HCT116 (cell line): ENCODE data around the gene GGNBP2. TPM values are rescaled to one million over a fixed set of nuclear protein-coding genes. Genes with fewer than 3 reads are reported as not detected.

Experiments used
- ATAC-seq: fragments of 200-7000 bp; cut with Tn5 transposase; 2 replicates; pipeline ENCODE4 v1.9.1; 2020; ENCODE audit warnings: mild to moderate bottlenecking, moderate library complexity
- BruUV-seq: library from RNA; stranded (reverse); fragments of 400-500 nt; replicated peaks from 2 replicates; lab custom pipeline; 2021; lab: Mats Ljungman, UMichigan
- CTCF ChIA-PET: fragments of 300-600 bp; sonication (Branson Sonifier 250); formaldehyde crosslinking; loops from one replicate; lab custom pipeline; 2021; ENCODE audit warnings: antibody characterized with exemption; lab: Charles Lee
- POLR2A ChIA-PET: fragments of 300-600, 350-600 bp; sonication (Branson Sonifier 250); formaldehyde crosslinking; loops from one replicate; lab custom pipeline; 2021; ENCODE audit warnings: antibody characterized with exemption; lab: Charles Lee
- RAD21 ChIA-PET, 2 experiments: fragments of 300-600 bp; sonication (Branson Sonifier 250); formaldehyde crosslinking; loops; one replicate each; lab custom pipeline; 2023; ENCODE audit warnings: low total read pairs in 2 of 2; ENCODE audit not compliant: uncharacterized antibody in 2 of 2, unreplicated experiment in 2 of 2, low non-redundant PET in 1 of 2; lab: Charles Lee
- DNase-seq: peaks from one replicate; pipeline ENCODE4 v3.0.0-alpha.2; 2010; ENCODE audit warnings: low read depth, low spot score
- H2AFZ ChIP-seq: fragments of 200-600 bp; shearing (Covaris generic), sonication (generic); 2 replicates; pipeline ENCODE4 v1.6.1; 2017; ENCODE audit warnings: low read depth, mixed run types, mixed read lengths, antibody characterized with exemption, low read length; ENCODE audit not compliant: poor library complexity, severe bottlenecking
- H3K27ac ChIP-seq: 2 replicates; pipeline ENCODE4 v1.5.1; 2012; ENCODE audit warnings: low read depth, low read length
- H3K27me3 ChIP-seq: fragments of 200-600 bp; sonication (generic); 2 replicates; pipeline ENCODE4 v1.6.1; 2016; ENCODE audit warnings: mixed run types, low read length, mixed read lengths; ENCODE audit not compliant: insufficient read depth
- H3K36me3 ChIP-seq, 2 experiments: fragments of 200-500 bp in 1 of 2; fragments of 200-600 bp in 1 of 2; sonication (Bioruptor generic) in 1 of 2; sonication (generic) in 1 of 2; 2 replicates each; pipeline versions ENCODE4 v1.5.1 to v1.6.1; 2014 to 2016; ENCODE audit warnings: low read length in 2 of 2, inconsistent platforms in 1 of 2, mixed read lengths in 1 of 2, mixed run types in 1 of 2; ENCODE audit not compliant: insufficient read depth in 2 of 2, control insufficient read depth in 1 of 2
- H3K4me1 ChIP-seq, 2 experiments: fragments of 200-600 bp in 1 of 2; sonication (generic) in 1 of 2; 2 replicates each; pipeline versions ENCODE4 v1.5.1 to v1.6.1; 2012 to 2017; ENCODE audit warnings: low read length in 2 of 2, inconsistent platforms in 1 of 2, mild to moderate bottlenecking in 1 of 2, mixed read lengths in 1 of 2, mixed run types in 1 of 2, moderate library complexity in 1 of 2; ENCODE audit not compliant: insufficient read depth in 2 of 2, control insufficient read depth in 1 of 2
- H3K4me2 ChIP-seq: fragments of 200-600 bp; sonication (generic); 2 replicates; pipeline ENCODE4 v1.6.1; 2017; ENCODE audit warnings: mixed run types, low read length, mixed read lengths
- H3K4me3 ChIP-seq, 2 experiments: fragments of 200-600 bp in 1 of 2; sonication (generic) in 1 of 2; replicated peaks in 1 of 2; 2 replicates each; pipeline ENCODE4 v1.5.1; 2011 to 2016; ENCODE audit warnings: low read length in 2 of 2, control low read depth in 1 of 2, low read depth in 1 of 2, mild to moderate bottlenecking in 1 of 2, mixed read lengths in 1 of 2, mixed run types in 1 of 2
- H3K79me2 ChIP-seq: fragments of 200-600 bp; sonication (generic); 2 replicates; pipeline ENCODE4 v1.6.1; 2017; ENCODE audit warnings: mild to moderate bottlenecking, mixed run types, low read length, moderate library complexity, mixed read lengths; ENCODE audit not compliant: insufficient read depth
- H3K9ac ChIP-seq: fragments of 200-600 bp; sonication (generic); 2 replicates; pipeline ENCODE4 v1.6.1; 2016; ENCODE audit warnings: low read length, mixed read lengths
- H3K9me2 ChIP-seq: fragments of 200-600 bp; sonication (generic), shearing (Covaris generic); 2 replicates; pipeline ENCODE4 v1.6.1; 2017; ENCODE audit warnings: mixed run types, mild to moderate bottlenecking, moderate library complexity; ENCODE audit not compliant: insufficient read depth
- H3K9me3 ChIP-seq, 2 experiments: fragments of 200-500 bp in 1 of 2; fragments of 200-600 bp in 1 of 2; sonication (Bioruptor generic) in 1 of 2; sonication (generic) in 1 of 2; 2 replicates each; pipeline ENCODE4 v1.6.1; 2014 to 2017; ENCODE audit warnings: low read length in 2 of 2, mixed read lengths in 2 of 2, inconsistent platforms in 1 of 2, low read depth in 1 of 2, mild to moderate bottlenecking in 1 of 2, mixed run types in 1 of 2, moderate library complexity in 1 of 2; ENCODE audit not compliant: control insufficient read depth in 1 of 2, insufficient read depth in 1 of 2
- H4K20me1 ChIP-seq: fragments of 200-600 bp; sonication (generic), shearing (Covaris generic); 2 replicates; pipeline ENCODE4 v1.6.1; 2017; ENCODE audit warnings: mixed run types, mild to moderate bottlenecking, moderate library complexity; ENCODE audit not compliant: insufficient read depth
- CBX3 ChIP-seq: IDR thresholded peaks from 2 replicates; pipeline ENCODE4 v1.6.1; 2012; ENCODE audit warnings: low read depth
- EGR1 ChIP-seq: IDR thresholded peaks from 2 replicates; pipeline ENCODE4 v1.6.1; 2012; ENCODE audit warnings: low read depth
- ELF1 ChIP-seq: IDR thresholded peaks from 2 replicates; pipeline ENCODE4 v1.6.1; 2012; ENCODE audit warnings: low read depth, borderline replicate concordance
- EZH2 ChIP-seq: fragments of 200-600 bp; sonication (generic); IDR thresholded peaks from 2 replicates; pipeline ENCODE4 v1.6.1; 2017; ENCODE audit warnings: antibody characterized with exemption, mixed run types
- EZH2phosphoT487 ChIP-seq: fragments of 200-600 bp; IDR thresholded peaks from 2 replicates; pipeline ENCODE4 v1.6.1; 2018; ENCODE audit warnings: antibody characterized with exemption, borderline replicate concordance
- FOSL1 ChIP-seq: IDR thresholded peaks from 2 replicates; pipeline ENCODE4 v1.6.1; 2012; ENCODE audit warnings: low read depth
- MAX ChIP-seq: IDR thresholded peaks from 2 replicates; pipeline ENCODE4 v1.6.1; 2012
- POLR2AphosphoS5 ChIP-seq: IDR thresholded peaks from 2 replicates; pipeline ENCODE4 v1.6.1; 2011; ENCODE audit warnings: mild to moderate bottlenecking, low read depth, low read length, moderate library complexity
- RAD21 ChIP-seq: IDR thresholded peaks from 2 replicates; pipeline ENCODE4 v1.6.1; 2012; ENCODE audit warnings: low read depth, mild to moderate bottlenecking
- SIN3A ChIP-seq: IDR thresholded peaks from 2 replicates; pipeline ENCODE4 v1.6.1; 2012; ENCODE audit warnings: low read depth
- SP1 ChIP-seq: IDR thresholded peaks from 2 replicates; pipeline ENCODE4 v1.6.1; 2012; ENCODE audit warnings: low read depth
- ZFX ChIP-seq: fragments of 450-650 bp; IDR thresholded peaks from 2 replicates; pipeline ENCODE4 v1.6.1; 2017
- intact Hi-C: fragments of 100-400 bp; cut with micrococcal nuclease; formaldehyde crosslinking; loops from 2 replicates; pipeline ENCODE4 v1.10.0; 2022
- total RNA-seq: library from RNA; stranded (reverse); gene quantifications from one replicate; pipeline ENCODE4 v1.2.1, GENCODE V29; 2021; ENCODE audit not compliant: unreplicated experiment
- TF ChIP-seq, protein P1 (sequence below), 3 experiments: fragments of 200-600 bp in 1 of 3; sonication (generic) in 1 of 3; IDR thresholded peaks in 2 of 3; conservative IDR thresholded peaks in 1 of 3; 2 replicates each; pipeline ENCODE4 v1.5.1; 2012 to 2017; ENCODE audit warnings: low read depth in 2 of 3, low read length in 2 of 3, antibody characterized with exemption in 1 of 3, borderline replicate concordance in 1 of 3, control low read depth in 1 of 3, mild to moderate bottlenecking in 1 of 3, mixed read lengths in 1 of 3, mixed run types in 1 of 3, moderate library complexity in 1 of 3; ENCODE audit not compliant: insufficient read depth in 1 of 3
- TF ChIP-seq, protein P2 (sequence below): IDR thresholded peaks from 2 replicates; pipeline ENCODE4 v1.6.1; 2012

The GGNBP2 gene
- total RNA-seq, 1 experiment from 2014 or later, result 58.2 TPM

DNA sequence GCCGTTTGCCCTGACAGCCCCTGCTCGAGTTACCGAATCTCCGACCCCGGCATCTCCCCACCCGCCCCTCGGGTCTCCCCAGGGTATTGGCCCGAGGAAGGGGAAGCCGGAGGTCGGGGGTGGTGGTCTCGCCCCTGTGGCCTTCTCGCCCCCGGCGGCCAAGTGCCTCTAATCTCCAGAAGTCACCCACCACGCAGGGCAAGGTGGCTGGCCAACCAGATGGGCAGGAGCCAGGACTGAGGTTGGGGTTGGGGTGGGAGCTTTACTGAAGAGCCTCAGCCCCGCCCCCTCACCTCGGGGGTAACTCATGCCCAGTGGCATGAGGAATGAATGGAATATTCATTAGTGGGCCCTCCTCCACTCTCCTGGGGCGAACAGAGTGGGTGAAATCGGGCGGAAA is 47.6 kb downstream of the GGNBP2 start:
- ChIA-PET RAD21 (interaction anchor here in 1 of 2 experiments (1.8 kb wide), 1 partner anchor 9 kb away, joined by 5 read pairs; the partner anchor contains the start of gene MRM1), POLR2A (interaction anchor here (0.6 to 1.6 kb wide), 2 partner anchors 9 to 14 kb away, joined by 3 to 5 read pairs; partner anchors contain the start of gene MRM1), CTCF (interaction anchor here (3.4 kb wide), 1 partner anchor 10 kb away, joined by 20 read pairs; the partner anchor contains the start of gene MRM1)
- Histone ChIP-seq H4K20me1 (no peaks in the 10 kb centered on the region), H3K36me3 (peaks cover 7 to 10% of the 10 kb centered on the region in 2 experiments), H3K27me3 (no peaks in the 10 kb centered on the region), H3K9me3 (no peaks in the 10 kb centered on the region), H3K4me2 (peak overlapping the region; percentile 93), H3K9ac (peak overlapping the region; percentile 93), H3K4me3 (peak overlapping the region; percentile 67 to 93), H3K27ac (peak overlapping the region; percentile 78), H3K9me2 (no peaks in the 10 kb centered on the region), H2AFZ (no peak overlapping the region), H3K4me1 (peaks cover 6 to 23% of the 10 kb centered on the region in 2 experiments), H3K79me2 (peaks cover 28% of the 10 kb centered on the region)
- ATAC-seq (peak; percentile 60), DNase-seq (no peak)
- intact Hi-C loops, result no loop called here
- no TSS peak for BruUV-seq
- 0 out of 2 replicates have a peak, but pooled peaks have one; percentile 30 for TF ChIP-seq MAX
- 0 out of 2 replicates have a peak, but pooled peaks have one; percentile 18 for TF ChIP-seq EGR1
- no peak for TF ChIP-seq CBX3
- 0 out of 2 replicates have a peak, but pooled peaks have one; percentile 22 for TF ChIP-seq POLR2AphosphoS5

- Histone ChIP-seq H3K9ac (peak overlapping the region; percentile 93), H3K4me1 (peaks cover 6 to 23% of the 10 kb centered on the region in 2 experiments), H3K9me2 (no peaks in the 10 kb centered on the region)
- TF ChIP-seq EZH2phosphoT487, result no peak
- no peak for TF ChIP-seq EGR1
- no peak for TF ChIP-seq FOSL1
- no peak for TF ChIP-seq EZH2
- no peak for TF ChIP-seq SP1
- no peak for TF ChIP-seq RAD21
- TF ChIP-seq, protein P1, sequence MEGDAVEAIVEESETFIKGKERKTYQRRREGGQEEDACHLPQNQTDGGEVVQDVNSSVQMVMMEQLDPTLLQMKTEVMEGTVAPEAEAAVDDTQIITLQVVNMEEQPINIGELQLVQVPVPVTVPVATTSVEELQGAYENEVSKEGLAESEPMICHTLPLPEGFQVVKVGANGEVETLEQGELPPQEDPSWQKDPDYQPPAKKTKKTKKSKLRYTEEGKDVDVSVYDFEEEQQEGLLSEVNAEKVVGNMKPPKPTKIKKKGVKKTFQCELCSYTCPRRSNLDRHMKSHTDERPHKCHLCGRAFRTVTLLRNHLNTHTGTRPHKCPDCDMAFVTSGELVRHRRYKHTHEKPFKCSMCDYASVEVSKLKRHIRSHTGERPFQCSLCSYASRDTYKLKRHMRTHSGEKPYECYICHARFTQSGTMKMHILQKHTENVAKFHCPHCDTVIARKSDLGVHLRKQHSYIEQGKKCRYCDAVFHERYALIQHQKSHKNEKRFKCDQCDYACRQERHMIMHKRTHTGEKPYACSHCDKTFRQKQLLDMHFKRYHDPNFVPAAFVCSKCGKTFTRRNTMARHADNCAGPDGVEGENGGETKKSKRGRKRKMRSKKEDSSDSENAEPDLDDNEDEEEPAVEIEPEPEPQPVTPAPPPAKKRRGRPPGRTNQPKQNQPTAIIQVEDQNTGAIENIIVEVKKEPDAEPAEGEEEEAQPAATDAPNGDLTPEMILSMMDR (IDR thresholded peaks at IDR 0.05 in 2 of 3, conservative IDR thresholded peaks at IDR 0.05 in 1 of 3; ENCODE audit: borderline replicate concordance in 1 of 3, insufficient read depth in 1 of 3, low read depth in 2 of 3, low read length in 2 of 3), result no peak
- no peak for TF ChIP-seq SIN3A
- no peak for TF ChIP-seq POLR2AphosphoS5
- no peak for TF ChIP-seq MAX
- TF ChIP-seq, protein P2, sequence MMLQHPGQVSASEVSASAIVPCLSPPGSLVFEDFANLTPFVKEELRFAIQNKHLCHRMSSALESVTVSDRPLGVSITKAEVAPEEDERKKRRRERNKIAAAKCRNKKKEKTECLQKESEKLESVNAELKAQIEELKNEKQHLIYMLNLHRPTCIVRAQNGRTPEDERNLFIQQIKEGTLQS, result no peak
- TF ChIP-seq CBX3, result no peak
- no peak for TF ChIP-seq ELF1
- no peak for TF ChIP-seq ZFX
- TF ChIP-seq, all 23 proteins: peak for 0
- H3K27me3 ChIP-seq, result no peaks in the 10 kb centered on the region
- peak overlapping the region; percentile 78 for H3K27ac ChIP-seq
- H2AFZ ChIP-seq, result no peak overlapping the region
- peak overlapping the region; percentile 67 to 93 for H3K4me3 ChIP-seq
- H3K36me3 ChIP-seq, result peaks cover 5 to 10% of the 10 kb centered on the region in 2 experiments; a peak in 2 of 4 replicates
- DNase-seq, result no peak
- RAD21 ChIA-PET, result interaction anchor here in 1 of 2 experiments (1.8 kb wide), 1 partner anchor 8 kb away, joined by 5 read pairs; the partner anchor contains the start of gene MRM1
- no peaks in the 10 kb centered on the region for H4K20me1 ChIP-seq
- H3K9me3 ChIP-seq, result no peaks in the 10 kb centered on the region
- H3K4me2 ChIP-seq, result peak overlapping the region; percentile 93
- ATAC-seq, result no peak
- H3K79me2 ChIP-seq, result peaks cover 28% of the 10 kb centered on the region
- CTCF ChIA-PET, result interaction anchor here (3.4 kb wide), 1 partner anchor 9 kb away, joined by 20 read pairs; the partner anchor contains the start of gene MRM1
- intact Hi-C loops, result no loop called here
- POLR2A ChIA-PET, result interaction anchor here (0.6 to 1.6 kb wide), 2 partner anchors 8 to 14 kb away, joined by 3 to 5 read pairs; partner anchors contain the start of gene MRM1
- BruUV-seq, result no TSS peak
Measured at GRCh38 chr17:36592716-36593321, 48.1 kb downstream of the GGNBP2 start.
